ENCODE measurements around the gene LMO7. TPM values are rescaled to one million over a fixed set of nuclear protein-coding genes. Genes with fewer than 3 reads are reported as not detected.

LMO7 gene
- total and polyA plus RNA-seq, 4 donors: 10.8 to 32.0 (median 20.3) TPM

GRCh38 chr13:75641026-75641425 is 4.9 kb downstream of the LMO7 start:
- 93% methylated on average over 5 of the region's 6 CpGs for WGBS (ENCODE audit: insufficient coverage)
- H3K27me3 ChIP-seq (ENCODE audit: control insufficient read depth, insufficient read depth, low read length): peaks cover 21% of the 10 kb centered on the region
- peaks cover 8% of the 10 kb centered on the region for H3K4me1 ChIP-seq (ENCODE audit: control insufficient read depth, insufficient read depth, low read length)
- no peaks in the 10 kb centered on the region for H3K36me3 ChIP-seq (ENCODE audit: control insufficient read depth, insufficient read depth, low read length)
- no peak overlapping the region for H3K4me3 ChIP-seq (ENCODE audit: low read depth, low read length)
- H3K27ac ChIP-seq (ENCODE audit: low read depth, low read length): no peak overlapping the region
- no peak for DNase-seq (ENCODE audit: low read depth in 4 of 6, low spot score in 6 of 6)
- no peaks in the 10 kb centered on the region for H3K9me3 ChIP-seq (ENCODE audit: control insufficient read depth, insufficient read depth, low read length)

- WGBS (ENCODE audit: insufficient coverage): no CpG with 5 or more reads among the region's 1 CpG
- Histone ChIP-seq H3K27ac (ENCODE audit: low read depth, low read length) (no peak overlapping the region), H3K36me3 (ENCODE audit: control insufficient read depth, insufficient read depth, low read length) (no peaks in the 10 kb centered on the region), H3K4me1 (ENCODE audit: control insufficient read depth, insufficient read depth, low read length) (no peaks in the 10 kb centered on the region), H3K27me3 (ENCODE audit: control insufficient read depth, insufficient read depth, low read length) (peaks cover 3% of the 10 kb centered on the region), H3K9me3 (ENCODE audit: control insufficient read depth, insufficient read depth, low read length) (no peaks in the 10 kb centered on the region), H3K4me3 (ENCODE audit: low read depth, low read length) (no peak overlapping the region)
- DNase-seq (ENCODE audit: low read depth in 4 of 6, low spot score in 6 of 6): no peak
Measured at GRCh38 chr13:75643182-75643581, 7.1 kb downstream of the LMO7 start.

GRCh38 chr13:75643693-75644092 is 7.6 kb downstream of the LMO7 start:
- no peaks in the 10 kb centered on the region for H3K4me1 ChIP-seq (ENCODE audit: control insufficient read depth, insufficient read depth, low read length)
- no peaks in the 10 kb centered on the region for H3K9me3 ChIP-seq (ENCODE audit: control insufficient read depth, insufficient read depth, low read length)
- no peaks in the 10 kb centered on the region for H3K36me3 ChIP-seq (ENCODE audit: control insufficient read depth, insufficient read depth, low read length)
- H3K27me3 ChIP-seq (ENCODE audit: control insufficient read depth, insufficient read depth, low read length): peaks cover 2% of the 10 kb centered on the region
- DNase-seq (ENCODE audit: low read depth in 4 of 6, low spot score in 6 of 6): no peak
- H3K27ac ChIP-seq (ENCODE audit: low read depth, low read length): no peak overlapping the region
- H3K4me3 ChIP-seq (ENCODE audit: low read depth, low read length): no peak overlapping the region

GRCh38 chr13:75645141-75645540 is 9.0 kb downstream of the LMO7 start:
- WGBS (ENCODE audit: insufficient coverage): no CpG with 5 or more reads among the region's 3 CpGs
- Histone ChIP-seq H3K27me3 (ENCODE audit: control insufficient read depth, insufficient read depth, low read length) (no peaks in the 10 kb centered on the region), H3K36me3 (ENCODE audit: control insufficient read depth, insufficient read depth, low read length) (no peaks in the 10 kb centered on the region), H3K9me3 (ENCODE audit: control insufficient read depth, insufficient read depth, low read length) (no peaks in the 10 kb centered on the region), H3K4me3 (ENCODE audit: low read depth, low read length) (no peak overlapping the region), H3K27ac (ENCODE audit: low read depth, low read length) (no peak overlapping the region), H3K4me1 (ENCODE audit: control insufficient read depth, insufficient read depth, low read length) (no peaks in the 10 kb centered on the region)
- no peak for DNase-seq (ENCODE audit: low read depth in 4 of 6, low spot score in 6 of 6)

- Histone ChIP-seq H3K9me3 (ENCODE audit: control insufficient read depth, insufficient read depth, low read length) (no peaks in the 10 kb centered on the region), H3K27ac (ENCODE audit: low read depth, low read length) (no peak overlapping the region), H3K4me1 (ENCODE audit: control insufficient read depth, insufficient read depth, low read length) (no peaks in the 10 kb centered on the region), H3K4me3 (ENCODE audit: low read depth, low read length) (no peak overlapping the region), H3K27me3 (ENCODE audit: control insufficient read depth, insufficient read depth, low read length) (no peaks in the 10 kb centered on the region), H3K36me3 (ENCODE audit: control insufficient read depth, insufficient read depth, low read length) (no peaks in the 10 kb centered on the region)
- DNase-seq (ENCODE audit: low read depth in 4 of 6, low spot score in 6 of 6): no peak
- WGBS (ENCODE audit: insufficient coverage): no CpG with 5 or more reads among the region's 1 CpG
Measured at GRCh38 chr13:75647126-75647784, 11.1 kb downstream of the LMO7 start.

GRCh38 chr13:75648446-75648845 is 12.3 kb downstream of the LMO7 start:
- no CpG with 5 or more reads among the region's 2 CpGs for WGBS (ENCODE audit: insufficient coverage)
- no peak overlapping the region for H3K27ac ChIP-seq (ENCODE audit: low read depth, low read length)
- no peaks in the 10 kb centered on the region for H3K4me1 ChIP-seq (ENCODE audit: control insufficient read depth, insufficient read depth, low read length)
- H3K4me3 ChIP-seq (ENCODE audit: low read depth, low read length): no peak overlapping the region
- DNase-seq (ENCODE audit: low read depth in 4 of 6, low spot score in 6 of 6): no peak
- H3K36me3 ChIP-seq (ENCODE audit: control insufficient read depth, insufficient read depth, low read length): no peaks in the 10 kb centered on the region
- H3K9me3 ChIP-seq (ENCODE audit: control insufficient read depth, insufficient read depth, low read length): no peaks in the 10 kb centered on the region
- no peaks in the 10 kb centered on the region for H3K27me3 ChIP-seq (ENCODE audit: control insufficient read depth, insufficient read depth, low read length)

GRCh38 chr13:75651013-75651412 is 14.9 kb downstream of the LMO7 start:
- DNase-seq (ENCODE audit: low read depth in 4 of 6, low spot score in 6 of 6): no peak

GRCh38 chr13:75652726-75653125 is 16.6 kb downstream of the LMO7 start:
- peak in 1 of 6 donors; percentile 73 for DNase-seq (ENCODE audit: low read depth in 4 of 6, low spot score in 6 of 6)
- Histone ChIP-seq H3K27me3 (ENCODE audit: control insufficient read depth, insufficient read depth, low read length) (no peaks in the 10 kb centered on the region), H3K27ac (ENCODE audit: low read depth, low read length) (no peak overlapping the region), H3K4me3 (ENCODE audit: low read depth, low read length) (no peak overlapping the region), H3K4me1 (ENCODE audit: control insufficient read depth, insufficient read depth, low read length) (no peaks in the 10 kb centered on the region), H3K9me3 (ENCODE audit: control insufficient read depth, insufficient read depth, low read length) (no peaks in the 10 kb centered on the region), H3K36me3 (ENCODE audit: control insufficient read depth, insufficient read depth, low read length) (no peaks in the 10 kb centered on the region)
- no CpG with 5 or more reads among the region's 2 CpGs for WGBS (ENCODE audit: insufficient coverage)

More at GRCh38 chr13:75651013-75651412, 14.9 kb downstream of the LMO7 start:
- Histone ChIP-seq H3K27me3 (ENCODE audit: control insufficient read depth, insufficient read depth, low read length) (no peaks in the 10 kb centered on the region), H3K36me3 (ENCODE audit: control insufficient read depth, insufficient read depth, low read length) (no peaks in the 10 kb centered on the region), H3K27ac (ENCODE audit: low read depth, low read length) (no peak overlapping the region), H3K4me1 (ENCODE audit: control insufficient read depth, insufficient read depth, low read length) (no peaks in the 10 kb centered on the region), H3K4me3 (ENCODE audit: low read depth, low read length) (no peak overlapping the region), H3K9me3 (ENCODE audit: control insufficient read depth, insufficient read depth, low read length) (no peaks in the 10 kb centered on the region)
- 100% methylated on average over 1 of the region's 2 CpGs for WGBS (ENCODE audit: insufficient coverage)

- Histone ChIP-seq H3K27ac (ENCODE audit: low read depth, low read length) (no peak overlapping the region), H3K9me3 (ENCODE audit: control insufficient read depth, insufficient read depth, low read length) (no peaks in the 10 kb centered on the region), H3K4me3 (ENCODE audit: low read depth, low read length) (no peak overlapping the region), H3K27me3 (ENCODE audit: control insufficient read depth, insufficient read depth, low read length) (no peaks in the 10 kb centered on the region), H3K36me3 (ENCODE audit: control insufficient read depth, insufficient read depth, low read length) (no peaks in the 10 kb centered on the region), H3K4me1 (ENCODE audit: control insufficient read depth, insufficient read depth, low read length) (no peaks in the 10 kb centered on the region)
- DNase-seq (ENCODE audit: low read depth in 4 of 6, low spot score in 6 of 6): peak in 1 of 6 donors; percentile 35
- 100% methylated on average over 3 of the region's 3 CpGs for WGBS (ENCODE audit: insufficient coverage)
Measured at GRCh38 chr13:75656425-75656989, 20.4 kb downstream of the LMO7 start.

GRCh38 chr13:75657111-75657510 is 21.0 kb downstream of the LMO7 start:
- H3K36me3 ChIP-seq (ENCODE audit: control insufficient read depth, insufficient read depth, low read length): no peaks in the 10 kb centered on the region
- H3K27ac ChIP-seq (ENCODE audit: low read depth, low read length): no peak overlapping the region
- H3K4me3 ChIP-seq (ENCODE audit: low read depth, low read length): no peak overlapping the region
- no peaks in the 10 kb centered on the region for H3K4me1 ChIP-seq (ENCODE audit: control insufficient read depth, insufficient read depth, low read length)
- no peaks in the 10 kb centered on the region for H3K27me3 ChIP-seq (ENCODE audit: control insufficient read depth, insufficient read depth, low read length)
- no peak for DNase-seq (ENCODE audit: low read depth in 4 of 6, low spot score in 6 of 6)
- H3K9me3 ChIP-seq (ENCODE audit: control insufficient read depth, insufficient read depth, low read length): no peaks in the 10 kb centered on the region
- no CpG with 5 or more reads among the region's 1 CpG for WGBS (ENCODE audit: insufficient coverage)
